ENCODE results near the gene IFIT5.

DNA sequence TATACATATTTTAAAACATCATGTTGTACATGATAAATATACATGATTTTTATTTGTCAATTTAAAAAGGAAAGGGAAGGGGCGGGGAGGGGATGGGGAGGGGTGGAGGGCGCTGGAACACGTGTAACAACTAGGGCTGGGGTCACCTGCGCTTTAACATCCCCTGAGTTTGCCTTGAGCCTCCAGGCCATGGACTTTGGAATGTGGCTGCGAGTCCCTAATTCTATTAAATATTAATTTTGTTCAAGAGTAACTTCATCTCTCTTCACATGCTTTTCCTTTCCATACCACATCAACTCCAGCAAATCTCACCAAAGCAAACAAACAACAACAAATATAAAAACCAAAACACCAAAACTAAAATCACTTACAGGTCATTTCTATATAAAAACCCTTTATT lies 10.6 kb downstream of the IFIT5 start:
- TF ChIP-seq, protein P1, sequence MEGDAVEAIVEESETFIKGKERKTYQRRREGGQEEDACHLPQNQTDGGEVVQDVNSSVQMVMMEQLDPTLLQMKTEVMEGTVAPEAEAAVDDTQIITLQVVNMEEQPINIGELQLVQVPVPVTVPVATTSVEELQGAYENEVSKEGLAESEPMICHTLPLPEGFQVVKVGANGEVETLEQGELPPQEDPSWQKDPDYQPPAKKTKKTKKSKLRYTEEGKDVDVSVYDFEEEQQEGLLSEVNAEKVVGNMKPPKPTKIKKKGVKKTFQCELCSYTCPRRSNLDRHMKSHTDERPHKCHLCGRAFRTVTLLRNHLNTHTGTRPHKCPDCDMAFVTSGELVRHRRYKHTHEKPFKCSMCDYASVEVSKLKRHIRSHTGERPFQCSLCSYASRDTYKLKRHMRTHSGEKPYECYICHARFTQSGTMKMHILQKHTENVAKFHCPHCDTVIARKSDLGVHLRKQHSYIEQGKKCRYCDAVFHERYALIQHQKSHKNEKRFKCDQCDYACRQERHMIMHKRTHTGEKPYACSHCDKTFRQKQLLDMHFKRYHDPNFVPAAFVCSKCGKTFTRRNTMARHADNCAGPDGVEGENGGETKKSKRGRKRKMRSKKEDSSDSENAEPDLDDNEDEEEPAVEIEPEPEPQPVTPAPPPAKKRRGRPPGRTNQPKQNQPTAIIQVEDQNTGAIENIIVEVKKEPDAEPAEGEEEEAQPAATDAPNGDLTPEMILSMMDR (conservative IDR thresholded peaks at IDR 0.05; ENCODE audit: low read length): no peak
- TF ChIP-seq EZH2phosphoT487 (IDR thresholded peaks at IDR 0.05; ENCODE audit: borderline replicate concordance): no peak
